SK-N-SH treated with all-trans-retinoic acid at 6 μM for 48 hours (cell line): Measurements from ENCODE around the gene ACTL6B.

Experiments
- ATAC-seq: fragments of 200-7000 bp; cut with Tn5 transposase; 3 replicates; pipeline ENCODE4 v1.9.1; 2020; ENCODE audit warnings: mild to moderate bottlenecking, moderate library complexity
- ARNTL ChIP-seq: fragments of 450-650 bp; formaldehyde crosslinking; IDR thresholded peaks from 2 replicates; pipeline ENCODE4 v1.5.0; 2020; ENCODE audit warnings: low read depth, mild to moderate bottlenecking, moderate library complexity, borderline replicate concordance
- BACH2 ChIP-seq: fragments of 250-450 bp; sonication (Bioruptor Pico); IDR thresholded peaks from 2 replicates; pipeline ENCODE4 v1.9.0; 2021; ENCODE audit warnings: mild to moderate bottlenecking, borderline replicate concordance
- CREB5 ChIP-seq: fragments of 250-450 bp; sonication (Bioruptor Pico); IDR thresholded peaks from 2 replicates; pipeline ENCODE4 v1.5.1; 2020; ENCODE audit warnings: low read depth, mild to moderate bottlenecking, moderate library complexity
- CSDC2 ChIP-seq: fragments of 250-450 bp; sonication (Bioruptor Pico); IDR thresholded peaks from 2 replicates; pipeline ENCODE4 v1.5.0; 2020; ENCODE audit warnings: mild to moderate bottlenecking, moderate library complexity
- CSRNP3 ChIP-seq: fragments of 250-450 bp; sonication (Bioruptor Pico); IDR thresholded peaks from 2 replicates; pipeline ENCODE4 v1.5.1; 2021; ENCODE audit warnings: mild to moderate bottlenecking, moderate library complexity
- ESRRG ChIP-seq: fragments of 250-450 bp; sonication (Bioruptor Pico); IDR thresholded peaks from 2 replicates; pipeline ENCODE4 v1.6.1; 2021; ENCODE audit warnings: mild to moderate bottlenecking
- GLIS3 ChIP-seq: fragments of 250-450 bp; sonication (Bioruptor Pico); IDR thresholded peaks from 2 replicates; pipeline ENCODE4 v1.5.0; 2020; ENCODE audit warnings: mild to moderate bottlenecking, moderate library complexity
- ISL1 ChIP-seq: fragments of 250-450 bp; sonication (Bioruptor Pico); IDR thresholded peaks from 2 replicates; pipeline ENCODE4 v2.1.2; 2022; ENCODE audit warnings: mild to moderate bottlenecking, moderate library complexity
- OSR1 ChIP-seq: fragments of 250-450 bp; sonication (Bioruptor Pico); IDR thresholded peaks from 2 replicates; pipeline ENCODE4 v1.8.0; 2022; ENCODE audit warnings: moderate library complexity, mild to moderate bottlenecking, inconsistent platforms
- PATZ1 ChIP-seq: fragments of 250-450 bp; sonication (Bioruptor Pico); IDR thresholded peaks from 2 replicates; pipeline ENCODE4 v1.8.0; 2020; ENCODE audit warnings: mild to moderate bottlenecking, moderate library complexity, borderline replicate concordance
- POU6F1 ChIP-seq: fragments of 250-450 bp; sonication (Bioruptor Pico); IDR thresholded peaks from 2 replicates; pipeline ENCODE4 v1.8.0; 2021; ENCODE audit warnings: low read depth, mild to moderate bottlenecking, moderate library complexity, borderline replicate concordance
- PPARA ChIP-seq: fragments of 250-450 bp; sonication (Bioruptor Pico); IDR thresholded peaks from 2 replicates; pipeline ENCODE4 v1.5.0; 2020; ENCODE audit warnings: mild to moderate bottlenecking, borderline replicate concordance
- RARB ChIP-seq: fragments of 250-450 bp; sonication (Bioruptor Pico); IDR thresholded peaks from 2 replicates; pipeline ENCODE4 v1.8.0; 2021; ENCODE audit warnings: mild to moderate bottlenecking, moderate library complexity
- SNAI2 ChIP-seq: fragments of 250-450 bp; sonication (Bioruptor Pico); IDR thresholded peaks from 2 replicates; pipeline ENCODE4 v1.5.0; 2020; ENCODE audit warnings: mild to moderate bottlenecking, moderate library complexity
- TCF4 ChIP-seq: fragments of 250-450 bp; sonication (Bioruptor Pico); IDR thresholded peaks from 2 replicates; pipeline ENCODE4 v1.8.0; 2021; ENCODE audit warnings: mild to moderate bottlenecking, moderate library complexity, borderline replicate concordance
- TOX ChIP-seq: fragments of 250-450 bp; sonication (Bioruptor Pico); IDR thresholded peaks from 2 replicates; pipeline ENCODE4 v1.8.0; 2021; ENCODE audit warnings: mild to moderate bottlenecking, moderate library complexity, borderline replicate concordance
- ZC3H10 ChIP-seq: fragments of 250-450 bp; sonication (Bioruptor Pico); IDR thresholded peaks from 2 replicates; pipeline ENCODE4 v1.5.1; 2021; ENCODE audit warnings: mild to moderate bottlenecking, moderate library complexity
- ZFP3 ChIP-seq: fragments of 250-450 bp; sonication (Bioruptor Pico); IDR thresholded peaks from 2 replicates; pipeline ENCODE4 v1.5.0; 2020; ENCODE audit warnings: mild to moderate bottlenecking, moderate library complexity
- ZNF565 ChIP-seq: fragments of 450-650 bp; formaldehyde crosslinking; conservative IDR thresholded peaks from 2 replicates; pipeline ENCODE4 v1.5.0; 2020; ENCODE audit warnings: low read depth, mild to moderate bottlenecking, moderate library complexity
- ZNF70 ChIP-seq: fragments of 450-650 bp; formaldehyde crosslinking; IDR thresholded peaks from 2 replicates; pipeline ENCODE4 v1.5.0; 2020; ENCODE audit warnings: mild to moderate bottlenecking, moderate library complexity
- ZNF8 ChIP-seq: fragments of 450-650 bp; formaldehyde crosslinking; IDR thresholded peaks from 2 replicates; pipeline ENCODE4 v1.5.0; 2020; ENCODE audit warnings: mild to moderate bottlenecking, moderate library complexity

ACTL6B gene

GRCh38 chr7:100693312-100694097 is 37.3 kb upstream of the ACTL6B start:
- TF ChIP-seq ZC3H10 (CRISPR knock-in tag) (no peak), OSR1 (no peak), ZNF8 (CRISPR knock-in tag) (no peak), ZNF565 (CRISPR knock-in tag) (no peak), GLIS3 (no peak), CSRNP3 (CRISPR knock-in tag) (no peak), TCF4 (CRISPR knock-in tag) (no peak), CSDC2 (CRISPR knock-in tag) (no peak), ESRRG (no peak), CREB5 (CRISPR knock-in tag) (no peak), PPARA (CRISPR knock-in tag) (no peak)
- peak; percentile 8 for ATAC-seq

GRCh38 chr7:100692578-100692961 is 36.3 kb upstream of the ACTL6B start:
- ATAC-seq, result no peak
- TF ChIP-seq ESRRG, result no peak

- ATAC-seq, result peak; percentile 93
- TF ChIP-seq TCF4 (CRISPR knock-in tag) (no peak), ZNF565 (CRISPR knock-in tag) (no peak), ZNF70 (CRISPR knock-in tag) (no peak), PPARA (CRISPR knock-in tag) (no peak), ZNF8 (CRISPR knock-in tag) (no peak), ARNTL (CRISPR knock-in tag) (no peak), RARB (CRISPR knock-in tag) (no peak), ISL1 (CRISPR knock-in tag) (no peak), SNAI2 (CRISPR knock-in tag) (no peak), POU6F1 (CRISPR knock-in tag) (no peak), ZFP3 (no peak), TOX (CRISPR knock-in tag) (no peak)
Measured at GRCh38 chr7:100691676-100692577, 35.7 kb upstream of the ACTL6B start.

GRCh38 chr7:100689230-100690135 is 33.2 kb upstream of the ACTL6B start:
- ATAC-seq, result no peak
- no peak for TF ChIP-seq PATZ1 (CRISPR knock-in tag)
- no peak for TF ChIP-seq POU6F1 (CRISPR knock-in tag)
- TF ChIP-seq ARNTL (CRISPR knock-in tag), result no peak
- TF ChIP-seq ZNF565 (CRISPR knock-in tag), result no peak
- TF ChIP-seq BACH2 (CRISPR knock-in tag), result no peak
- no peak for TF ChIP-seq CREB5 (CRISPR knock-in tag)
- TF ChIP-seq ZC3H10 (CRISPR knock-in tag), result no peak
